Endodermal cell (in vitro differentiated cells): Measurements from ENCODE around the gene MICAL3. TPM values are rescaled to one million over a fixed set of nuclear protein-coding genes. Genes with fewer than 3 reads are reported as not detected.

Source experiments
- DNase-seq: peaks from one replicate; pipeline ENCODE4 v3.0.0-alpha.2; 2017
- H3K27ac ChIP-seq: 2 replicates; pipeline ENCODE4 v1.5.1; 2013; ENCODE audit warnings: mild to moderate bottlenecking, low read depth, low read length, moderate library complexity
- H3K27me3 ChIP-seq: 2 replicates; pipeline ENCODE4 v1.6.1; 2013; ENCODE audit warnings: mild to moderate bottlenecking, low read length, moderate library complexity; ENCODE audit not compliant: insufficient read depth, control insufficient read depth, poor library complexity, severe bottlenecking
- H3K36me3 ChIP-seq: 2 replicates; pipeline ENCODE4 v1.7.0; 2013; ENCODE audit warnings: mild to moderate bottlenecking, low read length, moderate library complexity; ENCODE audit not compliant: control insufficient read depth, insufficient read depth
- H3K4me1 ChIP-seq: one replicate; pipeline ENCODE4 v1.7.0; 2013; ENCODE audit warnings: low read length; ENCODE audit not compliant: control insufficient read depth, insufficient read depth
- H3K4me3 ChIP-seq: 2 replicates; pipeline ENCODE4 v1.5.1; 2013; ENCODE audit warnings: mild to moderate bottlenecking, low read length, moderate library complexity
- H3K9ac ChIP-seq: 2 replicates; pipeline ENCODE4 v1.6.1; 2013; ENCODE audit warnings: mild to moderate bottlenecking, low read length, moderate library complexity; ENCODE audit not compliant: poor library complexity, severe bottlenecking; ENCODE audit errors: extremely low read depth
- H3K9me3 ChIP-seq: 2 replicates; pipeline ENCODE4 v1.6.1; 2013; ENCODE audit warnings: mild to moderate bottlenecking, low read length, moderate library complexity; ENCODE audit not compliant: control insufficient read depth
- H3K27ac Mint-ChIP-seq: 2 replicates; pipeline ENCODE4 v1.8.0; 2020; ENCODE audit warnings: mixed read lengths
- H3K27me3 Mint-ChIP-seq: 2 replicates; pipeline ENCODE4 v1.8.0; 2021; ENCODE audit warnings: mild to moderate bottlenecking, mixed read lengths; ENCODE audit not compliant: insufficient read depth
- H3K36me3 Mint-ChIP-seq: 2 replicates; pipeline ENCODE4 v1.8.0; 2020; ENCODE audit warnings: low read depth, mixed read lengths
- H3K4me1 Mint-ChIP-seq: 2 replicates; pipeline ENCODE4 v1.8.0; 2020; ENCODE audit warnings: mixed read lengths
- H3K4me3 Mint-ChIP-seq: 2 replicates; pipeline ENCODE4 v1.8.0; 2020; ENCODE audit warnings: mild to moderate bottlenecking, moderate library complexity, mixed read lengths
- H3K9me3 Mint-ChIP-seq: 2 replicates; pipeline ENCODE4 v1.8.0; 2020; ENCODE audit warnings: mild to moderate bottlenecking, mixed read lengths
- CTCF ChIP-seq: fragments of 200-600 bp; sonication (generic); conservative IDR thresholded peaks from 2 replicates; pipeline ENCODE4 v1.5.0; 2021; ENCODE audit warnings: antibody characterized with exemption, mild to moderate bottlenecking
- WGBS, 2 experiments: methylation state at CpG; one replicate each; pipeline versions ENCODE4 v1.1.5 to v1.1.7; 2013; ENCODE audit warnings: missing lambda C conversion rate in 2 of 2, mixed read lengths in 1 of 2; ENCODE audit not compliant: insufficient coverage in 1 of 2, insufficient read length in 1 of 2; 5-methylcytosine and 5-hydroxymethylcytosine counted together
- total RNA-seq, 2 donors: library from RNA; stranded (reverse); fragmentation: NEBNext Ultra II Directional in 1 of 2; extraction: Animal tissue kit (Norgen Biotek cat#: 25700) in 1 of 2; gene quantifications; 2 replicates in 1 of 2; 3 replicates in 1 of 2; pipeline ENCODE4 v1.2.1, GENCODE V29; 2021

Gene MICAL3
- total RNA-seq, 2 donors from 2014 or later, result 42.8 to 48.1 TPM

GRCh38 chr22:17795661-17796548, 228.5 kb downstream of the MICAL3 start:
- no peak overlapping the region for H3K27ac ChIP-seq
- Mint-ChIP-seq H3K9me3 (no peaks in the 10 kb centered on the region), H3K27me3 (no peaks in the 10 kb centered on the region), H3K27ac (no peak overlapping the region), H3K4me1 (peaks cover 3% of the 10 kb centered on the region), H3K4me3 (no peak overlapping the region), H3K36me3 (peaks cover 2% of the 10 kb centered on the region)
- peaks cover 5% of the 10 kb centered on the region for H3K4me1 ChIP-seq
- no peak overlapping the region for H3K4me3 ChIP-seq
- H3K9ac ChIP-seq, result no peak overlapping the region
- 93 to 96% methylated on average over 25 to 32 of the region's 32 CpGs for WGBS, 2 experiments
- no peaks in the 10 kb centered on the region for H3K27me3 ChIP-seq
- DNase-seq, result no peak
- TF ChIP-seq CTCF, result no peak
- H3K9me3 ChIP-seq, result no peaks in the 10 kb centered on the region
- H3K36me3 ChIP-seq, result no peaks in the 10 kb centered on the region

- no peaks in the 10 kb centered on the region for H3K9me3 ChIP-seq
- no peaks in the 10 kb centered on the region for H3K36me3 ChIP-seq
- H3K27ac ChIP-seq, result no peak overlapping the region
- Mint-ChIP-seq H3K9me3 (no peaks in the 10 kb centered on the region), H3K4me3 (no peak overlapping the region), H3K27ac (peak overlapping the region; percentile 42), H3K27me3 (no peaks in the 10 kb centered on the region), H3K4me1 (peaks cover 3% of the 10 kb centered on the region), H3K36me3 (no peaks in the 10 kb centered on the region)
- H3K9ac ChIP-seq, result no peak overlapping the region
- H3K4me1 ChIP-seq, result peaks cover 5% of the 10 kb centered on the region
- 92 to 94% methylated on average over 25 of the region's 25 CpGs for WGBS, 2 experiments
- TF ChIP-seq CTCF, result no peak
- no peaks in the 10 kb centered on the region for H3K27me3 ChIP-seq
- no peak overlapping the region for H3K4me3 ChIP-seq
- DNase-seq, result no peak
Observed at GRCh38 chr22:17794726-17795542, 229.4 kb downstream of the MICAL3 start.

GRCh38 chr22:17792854-17793434, 231.4 kb downstream of the MICAL3 start:
- H3K4me3 ChIP-seq, result no peak overlapping the region
- H3K27ac ChIP-seq, result no peak overlapping the region
- TF ChIP-seq CTCF, result no peak
- DNase-seq, result no peak
- H3K9ac ChIP-seq, result no peak overlapping the region
- no peak overlapping the region for H3K4me3 Mint-ChIP-seq
- 90 to 94% methylated on average over 24 to 28 of the region's 29 CpGs for WGBS, 2 experiments
- no peaks in the 10 kb centered on the region for H3K9me3 Mint-ChIP-seq
- H3K36me3 Mint-ChIP-seq, result no peaks in the 10 kb centered on the region
- no peaks in the 10 kb centered on the region for H3K27me3 ChIP-seq
- no peaks in the 10 kb centered on the region for H3K36me3 ChIP-seq
- no peaks in the 10 kb centered on the region for H3K9me3 ChIP-seq
- no peak overlapping the region for H3K27ac Mint-ChIP-seq
- H3K4me1 ChIP-seq, result peaks cover 5% of the 10 kb centered on the region
- no peaks in the 10 kb centered on the region for H3K27me3 Mint-ChIP-seq
- peaks cover 3% of the 10 kb centered on the region for H3K4me1 Mint-ChIP-seq
